Activated CD4-positive, alpha-beta T cell treated with anti-CD3 and anti-CD28 coated beads, Interleukin-2, amount 10 ng/mL, durations not matched to agents 24 days and 14 days (primary cell): Measurements from ENCODE around the gene WASF2. TPM values are rescaled to one million over a fixed set of nuclear protein-coding genes. Genes with fewer than 3 reads are reported as not detected.
"Not testable (repeated sequence)": the region's sequence is repeated elsewhere in the genome, so short reads cannot be mapped to it uniquely, and the experiment has no call there.

Source experiments
- DNase-seq: peaks from one replicate; pipeline ENCODE4 v3.0.0; 2022
- H3K27ac Mint-ChIP-seq: one replicate; pipeline ENCODE4 v1.8.0; 2022; ENCODE audit warnings: mild to moderate bottlenecking, mixed read lengths
- H3K27me3 Mint-ChIP-seq: one replicate; pipeline ENCODE4 v1.8.0; 2022; ENCODE audit warnings: mixed read lengths
- H3K36me3 Mint-ChIP-seq: one replicate; pipeline ENCODE4 v1.8.0; 2022; ENCODE audit warnings: low read depth, mild to moderate bottlenecking, mixed read lengths
- H3K4me1 Mint-ChIP-seq: one replicate; pipeline ENCODE4 v1.8.0; 2021; ENCODE audit warnings: mixed read lengths
- H3K4me3 Mint-ChIP-seq: one replicate; pipeline ENCODE4 v1.8.0; 2022; ENCODE audit warnings: mild to moderate bottlenecking, moderate library complexity, mixed read lengths
- H3K9me3 Mint-ChIP-seq: one replicate; pipeline ENCODE4 v1.8.0; 2021; ENCODE audit warnings: mixed read lengths
- intact Hi-C: fragments of 100-400 bp; cut with micrococcal nuclease; formaldehyde crosslinking; loops from one replicate; pipeline ENCODE4 v1.15.1; 2023
- total RNA-seq: library from RNA; stranded (reverse); gene quantifications from 2 replicates; pipeline ENCODE4 v1.2.3, GENCODE V29; 2022

WASF2 gene
- 109 TPM in 2 replicates for total RNA-seq

DNA sequence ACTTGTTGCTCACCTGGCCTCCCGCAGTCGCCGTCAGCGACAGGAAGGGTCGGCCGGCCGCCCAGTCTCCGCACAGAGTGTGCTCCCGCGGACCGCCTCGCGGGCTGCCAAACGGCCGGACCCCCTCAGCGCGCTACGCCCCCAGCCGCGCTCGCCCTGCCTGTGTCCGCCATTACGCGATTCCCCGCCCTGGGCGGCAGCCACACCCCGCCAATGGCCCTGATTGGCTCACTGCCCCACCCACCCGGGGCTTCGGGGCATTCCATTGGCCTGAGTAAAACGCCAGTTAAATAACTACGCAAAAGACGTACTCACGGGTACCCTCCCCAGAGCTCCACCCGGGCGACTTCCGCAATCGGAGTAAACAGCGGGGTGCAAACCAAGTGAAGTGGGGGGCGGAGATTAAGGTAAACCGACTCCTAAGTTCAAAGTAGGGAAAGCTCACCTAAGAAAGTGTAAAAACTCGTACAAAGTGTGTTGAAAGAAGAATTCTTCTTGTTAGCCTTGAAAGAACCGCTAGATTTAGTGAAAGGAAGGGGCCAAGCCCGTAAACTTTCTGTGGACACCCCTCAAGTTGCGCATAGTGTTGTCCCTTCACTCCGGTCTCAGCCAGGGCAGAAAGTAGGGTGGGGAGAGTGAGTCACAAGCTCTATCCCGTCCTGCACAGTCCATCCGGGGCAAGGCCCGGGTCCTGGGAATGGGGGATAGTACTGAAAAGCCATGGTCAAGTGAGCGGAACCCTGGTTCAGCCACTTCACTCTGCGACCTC is at the start of gene WASF2:
WASF2 (minus strand) TSS at position 195 of the 769 bp plus-strand sequence. CDS start 61,277 bp downstream, outside the sequence.
- peak; percentile 99 for DNase-seq
- Mint-ChIP-seq H3K4me1 (peaks cover 25% of the 10 kb centered on the region), H3K4me3 (peak within 1 kb of the TSS; percentile 89), H3K27ac (peak within 1 kb of the TSS; percentile 99), H3K36me3 (peaks cover 2% of the 10 kb centered on the region), H3K9me3 (no peaks in the 10 kb centered on the region), H3K27me3 (no peaks in the 10 kb centered on the region)
- intact Hi-C loops = loop anchor here (1.0 to 5.0 kb wide), 4 partner anchors 32 to 168 kb away; partner anchors contain the start of gene TMEM222

DNA sequence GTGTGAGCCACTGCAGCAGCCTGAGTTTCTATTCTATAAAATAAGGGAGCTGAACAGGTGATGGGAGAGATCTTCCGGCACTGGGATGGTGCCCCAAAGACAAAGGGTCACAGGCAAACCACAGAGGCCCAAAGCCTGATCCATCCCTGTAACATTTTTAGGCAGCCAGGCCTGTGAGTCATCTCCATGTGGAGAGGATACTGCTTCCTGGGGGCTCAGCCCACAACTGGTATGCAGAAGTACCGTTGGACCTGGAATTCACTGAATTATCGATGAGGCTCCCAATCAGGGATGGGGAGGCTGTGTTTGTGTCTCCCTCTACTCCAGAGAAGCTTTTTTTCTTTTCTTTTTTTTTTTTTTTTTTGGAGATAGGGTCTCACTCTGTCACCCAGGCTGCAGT is 48.8 kb upstream of the WASF2 start:
- Mint-ChIP-seq H3K36me3 (peaks cover 17% of the 10 kb centered on the region), H3K27ac (no peak overlapping the region), H3K27me3 (no peaks in the 10 kb centered on the region), H3K4me1 (peaks cover 6% of the 10 kb centered on the region), H3K9me3 (no peaks in the 10 kb centered on the region), H3K4me3 (no peak overlapping the region)
- no peak for DNase-seq
- intact Hi-C loops = no loop called here

- not testable (repeated sequence) for H3K4me3 Mint-ChIP-seq
Measured at GRCh38 chr1:27538305-27538676, 48.3 kb upstream of the WASF2 start.

DNA sequence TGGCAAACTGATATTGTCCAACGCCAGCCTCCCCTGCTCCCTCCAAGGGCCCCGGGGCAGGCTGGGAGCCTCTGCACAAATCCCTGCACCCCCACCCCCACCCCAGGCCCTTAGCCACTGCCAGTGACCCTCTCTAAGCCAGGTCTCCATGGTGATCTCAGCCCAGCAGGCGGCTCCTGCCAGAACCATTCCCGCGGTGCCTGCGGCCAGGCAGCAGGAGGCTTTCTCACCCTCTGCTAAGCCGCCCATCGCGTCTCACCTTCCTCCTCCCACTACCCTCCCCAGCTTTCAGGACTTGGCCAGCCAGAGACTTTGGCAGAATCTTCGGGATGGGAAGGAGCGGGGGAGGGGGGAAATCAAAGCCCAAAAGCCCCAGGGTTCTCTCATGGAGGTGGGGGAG is 46.8 kb upstream of the WASF2 start:
- no peak overlapping the region for H3K27ac Mint-ChIP-seq
- no peaks in the 10 kb centered on the region for H3K27me3 Mint-ChIP-seq
- intact Hi-C loops = no loop called here
- H3K4me3 Mint-ChIP-seq = no peak overlapping the region
- H3K4me1 Mint-ChIP-seq = peaks cover 16% of the 10 kb centered on the region
- H3K9me3 Mint-ChIP-seq = no peaks in the 10 kb centered on the region
- no peak for DNase-seq
- H3K36me3 Mint-ChIP-seq = peaks cover 24% of the 10 kb centered on the region

More at GRCh38 chr1:27538305-27538676, 48.3 kb upstream of the WASF2 start:
- intact Hi-C loops, H3K27ac Mint-ChIP-seq, H3K9me3 Mint-ChIP-seq, H3K4me1 Mint-ChIP-seq, DNase-seq, H3K27me3 Mint-ChIP-seq: not testable (repeated sequence)
- H3K36me3 Mint-ChIP-seq = peaks cover 20% of the 10 kb centered on the region

GRCh38 chr1:27536010-27536757 is 46.2 kb upstream of the WASF2 start:
- no peak for DNase-seq
- intact Hi-C loops = no loop called here
- Mint-ChIP-seq H3K4me3 (no peak overlapping the region), H3K9me3 (no peaks in the 10 kb centered on the region), H3K27ac (no peak overlapping the region), H3K4me1 (peaks cover 17% of the 10 kb centered on the region), H3K36me3 (peaks cover 24% of the 10 kb centered on the region), H3K27me3 (no peaks in the 10 kb centered on the region)

GRCh38 chr1:27535386-27535785 is 45.4 kb upstream of the WASF2 start:
- intact Hi-C loops = no loop called here
- no peaks in the 10 kb centered on the region for H3K27me3 Mint-ChIP-seq
- H3K27ac Mint-ChIP-seq = no peak overlapping the region
- DNase-seq = no peak
- peaks cover 17% of the 10 kb centered on the region for H3K4me1 Mint-ChIP-seq
- no peaks in the 10 kb centered on the region for H3K9me3 Mint-ChIP-seq
- no peak overlapping the region for H3K4me3 Mint-ChIP-seq
- peaks cover 22% of the 10 kb centered on the region for H3K36me3 Mint-ChIP-seq

GRCh38 chr1:27531959-27532685 is 42.2 kb upstream of the WASF2 start:
- H3K4me3 Mint-ChIP-seq = no peak overlapping the region
- peaks cover 19% of the 10 kb centered on the region for H3K36me3 Mint-ChIP-seq
- no peaks in the 10 kb centered on the region for H3K27me3 Mint-ChIP-seq
- H3K9me3 Mint-ChIP-seq = no peaks in the 10 kb centered on the region
- no peak for DNase-seq
- H3K27ac Mint-ChIP-seq = peak overlapping the region; percentile 76
- intact Hi-C loops = no loop called here
- peaks cover 29% of the 10 kb centered on the region for H3K4me1 Mint-ChIP-seq

DNA sequence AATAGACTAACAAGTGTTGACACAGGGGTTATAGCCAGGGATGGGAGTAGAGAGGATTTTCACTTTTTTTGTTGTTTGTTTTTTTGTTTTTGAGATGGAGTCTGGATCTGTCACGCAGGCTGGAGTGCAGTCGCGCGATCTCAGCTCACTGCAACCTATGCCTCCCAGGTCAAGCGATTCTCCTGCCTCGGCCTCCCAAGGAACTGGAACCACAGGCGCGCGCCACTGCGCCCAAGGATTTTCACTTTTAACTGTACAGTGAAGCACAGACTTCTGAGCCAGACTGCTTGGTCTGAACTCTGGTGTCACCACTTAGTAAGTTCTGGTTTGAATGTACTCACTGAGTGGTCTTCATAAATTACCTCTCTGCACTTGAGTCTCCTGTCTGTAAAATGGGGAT is 40.2 kb upstream of the WASF2 start:
- Mint-ChIP-seq H3K27me3 (no peaks in the 10 kb centered on the region), H3K4me1 (peaks cover 40% of the 10 kb centered on the region), H3K36me3 (peaks cover 22% of the 10 kb centered on the region), H3K27ac (peak overlapping the region; percentile 45), H3K9me3 (no peaks in the 10 kb centered on the region), H3K4me3 (no peak overlapping the region)
- intact Hi-C loops = no loop called here
- no peak for DNase-seq

DNA sequence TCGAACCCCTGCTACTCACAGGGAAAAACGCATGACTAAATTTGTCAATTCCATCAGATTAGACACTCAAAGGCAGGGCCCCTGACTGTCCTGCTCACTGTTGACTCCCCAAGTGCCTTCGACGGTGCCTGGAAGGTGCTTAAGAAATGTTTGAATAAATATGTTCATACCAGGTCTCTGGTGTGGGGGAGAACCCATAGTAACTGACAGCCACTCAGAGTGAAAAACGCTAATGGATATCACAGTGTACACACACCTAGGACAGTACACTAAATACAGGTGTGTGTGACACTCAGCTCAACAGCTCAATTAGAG is 39.7 kb upstream of the WASF2 start:
- Mint-ChIP-seq H3K27me3 (no peaks in the 10 kb centered on the region), H3K36me3 (peaks cover 20% of the 10 kb centered on the region), H3K27ac (peak overlapping the region; percentile 43), H3K4me3 (peak overlapping the region; percentile 52), H3K4me1 (peaks cover 43% of the 10 kb centered on the region), H3K9me3 (no peaks in the 10 kb centered on the region)
- intact Hi-C loops = no loop called here
- no peak for DNase-seq

DNA sequence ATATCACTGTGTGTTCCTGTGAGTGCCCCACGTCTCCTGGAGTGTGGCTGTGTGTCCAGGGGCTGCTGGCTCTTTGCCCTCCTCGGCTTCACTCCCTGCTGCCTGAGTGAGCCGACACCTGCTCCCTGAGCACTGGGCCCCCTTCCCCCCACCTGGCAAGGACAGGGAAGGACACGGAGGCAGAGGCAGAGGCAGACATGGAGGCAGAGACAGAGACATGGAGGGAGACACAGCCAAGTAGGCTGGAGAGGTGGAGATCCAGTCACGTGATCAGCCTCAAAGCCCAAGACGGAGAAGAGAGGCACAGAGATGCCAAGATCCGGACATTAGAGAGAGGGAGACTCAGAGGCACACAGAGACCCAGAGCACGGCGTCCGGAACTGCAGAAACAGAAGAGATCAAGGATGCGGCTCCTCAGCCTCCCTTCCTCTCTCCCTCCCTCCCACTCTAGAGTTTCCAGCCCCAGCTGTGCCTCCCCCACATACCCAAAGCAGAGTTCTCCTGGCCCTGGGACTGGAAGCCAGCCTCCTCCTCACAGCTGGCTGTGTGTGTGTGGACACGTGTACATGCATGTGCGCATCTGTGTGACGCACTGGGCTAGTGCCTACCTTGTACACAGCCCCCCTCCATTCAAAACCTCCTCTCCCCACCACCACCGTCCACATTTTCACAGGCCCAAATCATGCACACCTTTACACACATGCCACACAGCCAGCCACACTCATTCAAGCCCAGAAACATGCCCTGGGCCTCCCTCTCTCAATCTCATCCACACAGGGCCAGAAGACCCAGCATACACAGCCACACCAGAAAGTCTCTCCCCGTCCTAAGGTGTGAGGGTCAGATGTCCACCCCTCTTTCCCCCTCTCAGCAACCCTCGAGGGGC is 39.1 kb upstream of the WASF2 start:
- H3K9me3 Mint-ChIP-seq = no peaks in the 10 kb centered on the region
- H3K4me1 Mint-ChIP-seq = peaks cover 48% of the 10 kb centered on the region
- H3K27ac Mint-ChIP-seq = peak overlapping the region; percentile 43
- H3K27me3 Mint-ChIP-seq = no peaks in the 10 kb centered on the region
- intact Hi-C loops = no loop called here
- H3K4me3 Mint-ChIP-seq = peak overlapping the region; percentile 71
- no peak for DNase-seq
- peaks cover 19% of the 10 kb centered on the region for H3K36me3 Mint-ChIP-seq

DNA sequence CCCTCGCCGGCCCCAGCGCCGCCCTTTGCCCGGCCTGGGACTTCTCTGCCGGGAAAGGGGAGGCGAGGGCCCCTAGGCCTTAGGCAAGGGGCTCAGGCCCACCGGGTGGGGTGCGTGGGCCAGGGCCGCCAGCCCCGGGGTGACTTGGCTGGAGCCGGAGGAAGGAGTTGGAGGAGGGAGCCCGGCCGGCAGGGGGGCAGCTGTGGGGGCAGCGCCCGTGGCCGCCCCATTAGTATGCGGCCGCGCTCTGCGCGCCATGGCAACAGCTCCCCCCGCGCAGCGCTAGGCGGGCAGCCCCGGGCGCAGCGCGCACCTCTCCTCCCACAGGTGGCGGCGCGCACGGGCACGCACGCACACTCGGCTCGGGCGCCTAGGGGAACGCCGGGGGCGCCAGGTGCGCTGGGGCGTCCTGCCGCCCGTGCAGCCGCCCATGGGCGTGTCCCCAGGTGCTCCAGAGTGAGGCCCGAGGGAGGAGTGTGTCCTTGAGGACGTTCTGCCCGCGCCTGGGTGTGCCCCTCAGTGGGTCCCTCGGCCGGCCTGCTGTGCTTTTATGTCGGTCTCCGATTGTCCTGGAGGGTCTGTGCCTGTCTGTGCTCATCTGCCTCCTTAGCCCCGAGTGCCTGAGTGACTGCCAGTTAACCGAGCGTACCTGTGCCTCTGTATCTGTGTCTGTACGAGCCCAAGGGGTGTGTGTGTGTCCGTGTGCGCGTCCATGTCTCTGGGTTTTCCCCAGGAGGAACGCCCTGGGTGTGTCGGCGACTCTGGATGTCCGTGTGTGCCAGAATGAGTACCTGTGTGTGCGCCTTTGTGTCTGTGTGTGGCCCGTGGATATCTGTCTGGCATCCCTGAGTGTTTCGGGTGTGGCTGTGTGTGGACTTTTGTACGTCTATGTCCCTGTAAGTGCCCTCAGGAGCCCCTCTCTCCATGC is 38.2 kb upstream of the WASF2 start:
- DNase-seq = peak; percentile 79
- Mint-ChIP-seq H3K27ac (peak overlapping the region; percentile 42), H3K4me3 (peak overlapping the region; percentile 71), H3K36me3 (peaks cover 11% of the 10 kb centered on the region), H3K4me1 (peaks cover 55% of the 10 kb centered on the region), H3K27me3 (no peaks in the 10 kb centered on the region), H3K9me3 (no peaks in the 10 kb centered on the region)
- intact Hi-C loops = no loop called here

DNA sequence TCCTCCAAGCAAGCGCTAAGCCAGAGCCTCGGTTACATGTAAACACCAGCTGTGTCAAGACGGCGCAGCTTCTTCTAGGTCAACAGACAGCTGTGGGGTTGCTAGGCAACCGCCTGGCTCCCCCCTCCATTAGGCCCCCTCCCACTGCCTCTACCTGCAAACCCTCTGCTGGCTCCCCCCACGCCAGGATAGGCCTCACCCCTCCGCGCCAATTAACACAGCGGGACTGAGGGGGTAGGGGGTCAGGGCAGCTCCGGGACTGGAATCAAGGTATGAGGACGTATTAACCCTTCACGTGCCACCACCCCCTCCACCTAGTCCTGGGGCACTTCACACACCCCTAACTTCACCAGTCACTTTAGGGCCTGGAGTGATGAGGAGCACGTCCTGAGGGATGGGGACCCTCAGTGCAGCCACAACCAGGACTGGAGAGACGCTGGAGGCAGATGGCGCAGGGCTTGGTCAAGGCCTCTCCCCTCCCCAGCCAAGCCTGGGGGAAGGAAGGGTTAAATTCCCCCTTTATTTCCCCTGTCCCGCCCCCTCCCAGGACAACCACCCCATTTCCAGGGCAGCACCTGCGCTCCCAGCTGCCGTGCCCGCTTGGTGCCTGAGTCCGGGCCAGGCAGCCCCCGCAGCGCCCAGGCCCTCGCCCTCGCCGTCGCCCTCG is 37.4 kb upstream of the WASF2 start:
- intact Hi-C loops = no loop called here
- DNase-seq = peak; percentile 80
- no peak overlapping the region for H3K27ac Mint-ChIP-seq
- H3K36me3 Mint-ChIP-seq = peaks cover 10% of the 10 kb centered on the region
- H3K27me3 Mint-ChIP-seq = no peaks in the 10 kb centered on the region
- H3K4me1 Mint-ChIP-seq = peaks cover 55% of the 10 kb centered on the region
- H3K4me3 Mint-ChIP-seq = peak overlapping the region; percentile 82
- H3K9me3 Mint-ChIP-seq = no peaks in the 10 kb centered on the region
